ENCODE data around the gene IQSEC3.

DNA sequence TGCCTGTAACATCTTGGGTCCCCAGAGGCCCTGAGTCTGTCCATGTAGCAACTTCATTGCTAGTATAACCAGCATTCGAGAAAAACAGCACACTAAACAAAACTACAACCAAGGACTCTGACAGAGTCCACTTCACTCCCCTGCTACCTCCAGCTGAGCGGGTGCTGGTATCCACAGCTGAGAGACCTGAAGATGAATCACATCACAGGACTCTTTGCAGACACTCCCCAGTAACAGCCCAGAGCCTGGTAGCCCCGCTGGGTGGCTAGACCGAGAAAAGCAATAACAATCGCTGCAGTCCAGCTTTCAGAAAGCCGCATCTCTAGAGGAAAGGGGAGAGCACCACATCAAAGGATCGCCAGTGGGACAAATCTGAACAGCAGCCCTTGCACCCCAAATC, 9.0 kb upstream of the IQSEC3 start:
- TF ChIP-seq, protein P1, sequence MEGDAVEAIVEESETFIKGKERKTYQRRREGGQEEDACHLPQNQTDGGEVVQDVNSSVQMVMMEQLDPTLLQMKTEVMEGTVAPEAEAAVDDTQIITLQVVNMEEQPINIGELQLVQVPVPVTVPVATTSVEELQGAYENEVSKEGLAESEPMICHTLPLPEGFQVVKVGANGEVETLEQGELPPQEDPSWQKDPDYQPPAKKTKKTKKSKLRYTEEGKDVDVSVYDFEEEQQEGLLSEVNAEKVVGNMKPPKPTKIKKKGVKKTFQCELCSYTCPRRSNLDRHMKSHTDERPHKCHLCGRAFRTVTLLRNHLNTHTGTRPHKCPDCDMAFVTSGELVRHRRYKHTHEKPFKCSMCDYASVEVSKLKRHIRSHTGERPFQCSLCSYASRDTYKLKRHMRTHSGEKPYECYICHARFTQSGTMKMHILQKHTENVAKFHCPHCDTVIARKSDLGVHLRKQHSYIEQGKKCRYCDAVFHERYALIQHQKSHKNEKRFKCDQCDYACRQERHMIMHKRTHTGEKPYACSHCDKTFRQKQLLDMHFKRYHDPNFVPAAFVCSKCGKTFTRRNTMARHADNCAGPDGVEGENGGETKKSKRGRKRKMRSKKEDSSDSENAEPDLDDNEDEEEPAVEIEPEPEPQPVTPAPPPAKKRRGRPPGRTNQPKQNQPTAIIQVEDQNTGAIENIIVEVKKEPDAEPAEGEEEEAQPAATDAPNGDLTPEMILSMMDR (conservative IDR thresholded peaks at IDR 0.05; ENCODE audit: low read depth, low read length), result no peak
- TF ChIP-seq EZH2 (IDR thresholded peaks at IDR 0.05; ENCODE audit: borderline replicate concordance, low read depth, low read length, poor library complexity, severe bottlenecking), result no peak

Measured in A673 (cell line).